B cell (primary cell): ENCODE results near the gene RPUSD2. TPM values are rescaled to one million over a fixed set of nuclear protein-coding genes. Genes with fewer than 3 reads are reported as not detected.

Source experiments
- ATAC-seq: fragments of 200-7000 bp; cut with Tn5 transposase; one replicate; pipeline ENCODE4 v1.10.0; 2021; ENCODE audit warnings: low read depth, mild to moderate bottlenecking, moderate number of reproducible peaks, moderate library complexity
- CTCF ChIA-PET: fragments of 350-600 bp; sonication (Branson Sonifier 250); formaldehyde crosslinking; loops from one replicate; lab custom pipeline; 2021; ENCODE audit warnings: antibody characterized with exemption, inconsistent platforms; lab: Charles Lee
- POLR2A ChIA-PET: fragments of 350-600 bp; sonication (Branson Sonifier 250); formaldehyde crosslinking; loops from one replicate; lab custom pipeline; 2021; ENCODE audit warnings: antibody characterized with exemption; lab: Charles Lee
- DNase-seq: peaks from one replicate; pipeline ENCODE4 v3.0.0; 2013
- H2AFZ ChIP-seq: 2 replicates; pipeline ENCODE4 v1.6.1; 2012; ENCODE audit warnings: mild to moderate bottlenecking, low read depth, low read length; ENCODE audit not compliant: insufficient read depth, poor library complexity, severe bottlenecking
- H3K27ac ChIP-seq, 2 donors: 1 replicate in 1 of 2; 2 replicates in 1 of 2; pipeline ENCODE4 v1.5.1; 2012 to 2013; ENCODE audit warnings: low read length in 2 of 2, mild to moderate bottlenecking in 2 of 2, moderate library complexity in 1 of 2
- H3K27me3 ChIP-seq, 4 experiments: fragments of 200-600 bp in 1 of 4; sonication (generic) in 1 of 4; replicated peaks in 1 of 4; 1 replicate in 2 of 4; 2 replicates in 2 of 4; pipeline versions ENCODE4 v1.6.1 to v1.7.0; 2013 to 2016; ENCODE audit warnings: low read length in 3 of 4, mild to moderate bottlenecking in 2 of 4, mixed read lengths in 1 of 4, moderate library complexity in 1 of 4; ENCODE audit not compliant: insufficient read depth in 4 of 4, control insufficient read depth in 3 of 4; ENCODE audit errors: control extremely low read depth in 1 of 4
- H3K36me3 ChIP-seq, 2 experiments: replicated peaks in 1 of 2; 1 replicate in 1 of 2; 2 replicates in 1 of 2; pipeline versions ENCODE4 v1.6.1 to v1.7.1; 2013; ENCODE audit warnings: low read length in 1 of 2; ENCODE audit not compliant: insufficient read depth in 2 of 2, control insufficient read depth in 1 of 2; ENCODE audit errors: control extremely low read depth in 1 of 2, extremely low read depth in 1 of 2
- H3K4me1 ChIP-seq, 2 donors: fragments of 200-600 bp in 1 of 2; sonication (generic) in 1 of 2; 1 replicate in 1 of 2; 2 replicates in 1 of 2; pipeline versions ENCODE4 v1.5.1 to v1.6.1; 2013 to 2017; ENCODE audit warnings: low read length in 2 of 2; ENCODE audit not compliant: control insufficient read depth in 2 of 2, insufficient read depth in 2 of 2
- H3K4me2 ChIP-seq: replicated peaks from 2 replicates; pipeline ENCODE3; 2012; ENCODE audit warnings: mild to moderate bottlenecking, low read depth, low read length; ENCODE audit not compliant: poor library complexity, severe bottlenecking
- H3K4me3 ChIP-seq, 5 experiments: fragments of 200-600 bp in 1 of 5; sonication (generic) in 1 of 5; 1 replicate in 3 of 5; 2 replicates in 2 of 5; pipeline versions ENCODE4 v1.5.1 to v1.7.0; 2011 to 2016; ENCODE audit warnings: low read length in 4 of 5, mild to moderate bottlenecking in 4 of 5, low read depth in 2 of 5, control low read depth in 1 of 5, moderate library complexity in 1 of 5; ENCODE audit not compliant: insufficient read depth in 1 of 5; ENCODE audit errors: control extremely low read depth in 1 of 5, extremely low read depth in 1 of 5
- H3K79me2 ChIP-seq: fragments of 200-600 bp; sonication (generic); one replicate; pipeline ENCODE4 v1.6.0; 2016; ENCODE audit warnings: low read length; ENCODE audit not compliant: control insufficient read depth, insufficient read depth
- H3K9ac ChIP-seq: fragments of 200-600 bp; sonication (generic); 2 replicates; pipeline ENCODE4 v1.6.1; 2017; ENCODE audit warnings: mild to moderate bottlenecking, low read length, moderate library complexity
- H3K9me3 ChIP-seq, 3 donors: one replicate each; pipeline versions ENCODE4 v1.6.1 to v1.7.1; 2013; ENCODE audit warnings: low read length in 2 of 3; ENCODE audit not compliant: control insufficient read depth in 2 of 3, insufficient read depth in 1 of 3; ENCODE audit errors: control extremely low read depth in 1 of 3
- H4K20me1 ChIP-seq: 2 replicates; pipeline ENCODE4 v1.6.0; 2012; ENCODE audit warnings: mild to moderate bottlenecking, low read length; ENCODE audit not compliant: insufficient read depth, control insufficient read depth, poor library complexity, severe bottlenecking
- H3K27ac Mint-ChIP-seq: one replicate; pipeline ENCODE4 v1.8.0; 2021; ENCODE audit warnings: mixed read lengths
- H3K27me3 Mint-ChIP-seq: one replicate; pipeline ENCODE4 v1.8.0; 2021; ENCODE audit warnings: mixed read lengths
- H3K4me1 Mint-ChIP-seq: one replicate; pipeline ENCODE4 v1.8.0; 2021; ENCODE audit warnings: mixed read lengths
- H3K4me3 Mint-ChIP-seq: one replicate; pipeline ENCODE4 v1.8.0; 2021; ENCODE audit warnings: mixed read lengths
- H3K9me3 Mint-ChIP-seq: one replicate; pipeline ENCODE4 v1.8.0; 2022; ENCODE audit warnings: mixed read lengths; ENCODE audit not compliant: insufficient read depth
- EZH2 ChIP-seq: IDR thresholded peaks from 2 replicates; pipeline ENCODE4 v1.6.1; 2012; ENCODE audit warnings: borderline replicate concordance, low read depth, mild to moderate bottlenecking, moderate library complexity, low read length; ENCODE audit not compliant: insufficient read depth, poor library complexity, severe bottlenecking
- WGBS: methylation state at CpG from one replicate; pipeline ENCODE4 v1.1.5; 2013; ENCODE audit warnings: missing lambda C conversion rate; ENCODE audit not compliant: insufficient coverage; 5-methylcytosine and 5-hydroxymethylcytosine counted together
- intact Hi-C: fragments of 100-400 bp; cut with micrococcal nuclease; formaldehyde crosslinking; loops from one replicate; pipeline ENCODE4 v1.10.0; 2022
- polyA plus RNA-seq: library from polyadenylated mRNA; depleted of rRNA; stranded (reverse); fragments of >200 nt; gene quantifications from 2 replicates; pipeline ENCODE4 v1.2.3, GENCODE V29; 2012
- total RNA-seq, 2 donors: library from RNA; stranded (reverse); fragments of 120-200 nt in 1 of 2; gene quantifications; 1 replicate in 1 of 2; 2 replicates in 1 of 2; pipeline versions ENCODE4 v1.2.3 to v1.2.4, GENCODE V29; 2013 to 2022
- TF ChIP-seq, protein P1 (sequence below): fragments of 200-600 bp; IDR thresholded peaks from one replicate; pipeline ENCODE4 v1.8.0; 2022; ENCODE audit warnings: antibody characterized with exemption, mild to moderate bottlenecking

RPUSD2 gene
- total and polyA plus RNA-seq, 2 donors (not counting 1 experiment from before 2014, with no cell fraction given) = 9.8 to 21.1 TPM

- Histone ChIP-seq H3K4me3 (no peak overlapping the region), H3K4me2 (no peak overlapping the region), H3K9me3 (no peaks in the 10 kb centered on the region), H3K9ac (no peak overlapping the region), H3K27ac (no peak overlapping the region), H4K20me1 (no peaks in the 10 kb centered on the region), H3K4me1 (no peaks in the 10 kb centered on the region), H2AFZ (no peak overlapping the region), H3K79me2 (no peaks in the 10 kb centered on the region), H3K27me3 (no peaks in the 10 kb centered on the region), H3K36me3 (peaks cover 0 to 2% of the 10 kb centered on the region in 2 experiments)
- Mint-ChIP-seq H3K27me3 (no peaks in the 10 kb centered on the region), H3K9me3 (peaks cover 2% of the 10 kb centered on the region), H3K4me3 (no peak overlapping the region), H3K27ac (no peak overlapping the region), H3K4me1 (peaks cover 2% of the 10 kb centered on the region)
- ATAC-seq (no peak), DNase-seq (no peak)
- ChIA-PET POLR2A (no interaction called here), CTCF (interaction anchor here (0.9 kb wide), 1 partner anchor 9 kb away, joined by 3 read pairs; no protein-coding TSS in a partner anchor)
- TF ChIP-seq EZH2 = no peak
- TF ChIP-seq, protein P1, sequence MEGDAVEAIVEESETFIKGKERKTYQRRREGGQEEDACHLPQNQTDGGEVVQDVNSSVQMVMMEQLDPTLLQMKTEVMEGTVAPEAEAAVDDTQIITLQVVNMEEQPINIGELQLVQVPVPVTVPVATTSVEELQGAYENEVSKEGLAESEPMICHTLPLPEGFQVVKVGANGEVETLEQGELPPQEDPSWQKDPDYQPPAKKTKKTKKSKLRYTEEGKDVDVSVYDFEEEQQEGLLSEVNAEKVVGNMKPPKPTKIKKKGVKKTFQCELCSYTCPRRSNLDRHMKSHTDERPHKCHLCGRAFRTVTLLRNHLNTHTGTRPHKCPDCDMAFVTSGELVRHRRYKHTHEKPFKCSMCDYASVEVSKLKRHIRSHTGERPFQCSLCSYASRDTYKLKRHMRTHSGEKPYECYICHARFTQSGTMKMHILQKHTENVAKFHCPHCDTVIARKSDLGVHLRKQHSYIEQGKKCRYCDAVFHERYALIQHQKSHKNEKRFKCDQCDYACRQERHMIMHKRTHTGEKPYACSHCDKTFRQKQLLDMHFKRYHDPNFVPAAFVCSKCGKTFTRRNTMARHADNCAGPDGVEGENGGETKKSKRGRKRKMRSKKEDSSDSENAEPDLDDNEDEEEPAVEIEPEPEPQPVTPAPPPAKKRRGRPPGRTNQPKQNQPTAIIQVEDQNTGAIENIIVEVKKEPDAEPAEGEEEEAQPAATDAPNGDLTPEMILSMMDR = no peak
- 90% methylated on average over 4 of the region's 6 CpGs for whole genome bisulfite sequencing
- intact Hi-C loops = no loop called here
Measured at GRCh38 chr15:40528801-40529200, 40.3 kb upstream of the RPUSD2 start.

DNA sequence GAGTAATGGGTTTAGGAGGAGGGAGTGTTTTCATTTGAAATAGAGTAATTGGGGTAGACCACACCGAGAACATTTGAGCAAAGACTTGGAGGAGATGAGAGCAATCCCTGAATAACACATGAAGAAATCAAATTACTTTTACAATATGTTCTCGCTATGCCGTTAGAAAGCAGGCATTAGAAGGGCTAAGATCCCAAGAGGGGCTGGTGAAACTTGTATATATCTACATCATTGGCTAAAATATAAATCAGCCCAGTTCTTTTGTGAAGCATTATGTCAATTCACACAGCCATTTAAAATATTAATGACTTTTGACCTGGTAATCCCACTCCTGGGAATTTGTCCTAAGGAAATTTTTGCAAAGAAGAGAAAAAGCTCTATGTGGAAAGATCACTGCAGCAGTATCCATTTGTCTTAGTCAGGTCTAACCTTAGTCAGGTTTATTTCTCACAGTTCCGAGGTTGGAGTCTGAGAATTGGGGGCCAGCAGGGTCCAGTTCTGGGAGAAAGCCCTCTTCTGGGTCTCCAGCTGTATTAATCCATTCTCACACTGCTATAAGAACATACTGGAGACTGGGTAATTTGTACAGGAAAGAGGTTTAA lies 35.2 kb upstream of the RPUSD2 start:
- Histone ChIP-seq H3K27ac (peak overlapping the region in 1 of 2 donors; percentile 20), H3K9ac (no peak overlapping the region), H3K4me1 (peaks cover 8 to 11% of the 10 kb centered on the region in 2 donors), H4K20me1 (no peaks in the 10 kb centered on the region), H3K9me3 (peaks cover 0 to 10% (median 0%) of the 10 kb centered on the region in 3 donors), H3K4me2 (no peak overlapping the region), H3K4me3 (no peak overlapping the region), H3K27me3 (no peaks in the 10 kb centered on the region), H2AFZ (no peak overlapping the region), H3K79me2 (no peaks in the 10 kb centered on the region), H3K36me3 (peaks cover 0 to 17% of the 10 kb centered on the region in 2 experiments)
- ATAC-seq (no peak), DNase-seq (no peak)
- Mint-ChIP-seq H3K9me3 (peaks cover 6% of the 10 kb centered on the region), H3K27ac (no peak overlapping the region), H3K4me3 (no peak overlapping the region), H3K27me3 (no peaks in the 10 kb centered on the region), H3K4me1 (peaks cover 14% of the 10 kb centered on the region)
- no peak for TF ChIP-seq EZH2
- TF ChIP-seq, protein P1 = no peak
- 86% methylated on average over 1 of the region's 4 CpGs for WGBS
- ChIA-PET POLR2A (no interaction called here), CTCF (no interaction called here)
- intact Hi-C loops = no loop called here
